Ovary (tissue), 3 donors: ENCODE results near the gene ANGPTL1.

ENCODE experiments used
- CTCF ChIP-seq, 3 donors: fragments of 450-650 bp in 2 of 3; fragments of 200-600 bp in 1 of 3; IDR thresholded peaks; one replicate each; pipeline versions ENCODE4 v1.5.1 to v1.8.0; 2016 to 2022; ENCODE audit warnings: antibody characterized with exemption in 3 of 3, mild to moderate bottlenecking in 1 of 3
- POLR2A ChIP-seq: fragments of 450-650 bp; IDR thresholded peaks from one replicate; pipeline ENCODE4 v1.6.1; 2017; ENCODE audit warnings: antibody characterized with exemption, mild to moderate bottlenecking, moderate library complexity
- donor health status: DM: no; HTN: no; CAD: no.

DNA sequence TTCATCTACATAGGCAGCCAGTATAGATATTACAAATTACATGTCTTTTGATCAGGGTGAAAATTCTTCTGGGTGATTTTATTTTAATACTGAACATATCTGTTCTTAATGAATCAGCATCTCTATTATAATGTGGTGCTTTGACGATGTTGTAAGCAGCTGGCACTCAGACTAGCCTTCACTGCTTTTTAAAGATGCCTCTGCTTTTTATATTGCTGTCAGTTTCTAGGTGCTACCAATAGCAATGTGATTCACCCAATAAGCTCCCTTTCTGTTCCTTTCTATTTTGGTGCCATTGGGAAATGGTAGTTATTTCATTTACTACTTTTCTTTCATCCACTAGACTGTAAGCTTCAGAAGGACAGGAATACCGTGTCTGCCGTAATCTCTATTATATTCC lies 11.1 kb upstream of the ANGPTL1 start:
- TF ChIP-seq CTCF (IDR thresholded peaks at IDR 0.05) (no peak), POLR2A (no peak)
